ENCODE measurements around the gene OTOGL. TPM values are rescaled to one million over a fixed set of nuclear protein-coding genes. Genes with fewer than 3 reads are reported as not detected.
"Not testable (repeated sequence)": the region's sequence is repeated elsewhere in the genome, so short reads cannot be mapped to it uniquely, and the experiment has no call there.

OTOGL gene
- total RNA-seq, 1 donor from 2014 or later: 0.27 TPM

- no peak for DNase-seq
- intact Hi-C loops (cut with micrococcal nuclease): no loop called here
- ATAC-seq: no peak
Measured at GRCh38 chr12:80120994-80121393, 21.7 kb downstream of the OTOGL start.

GRCh38 chr12:80121661-80122060, 22.3 kb downstream of the OTOGL start:
- intact Hi-C loops (cut with micrococcal nuclease): no loop called here
- DNase-seq (no peak), ATAC-seq (no peak)

GRCh38 chr12:80129895-80130530, 30.7 kb downstream of the OTOGL start:
- intact Hi-C loops (cut with micrococcal nuclease): no loop called here
- ATAC-seq (no peak), DNase-seq (no peak)

- intact Hi-C loops (cut with micrococcal nuclease): no loop called here
- ATAC-seq (no peak), DNase-seq (no peak)
Measured at GRCh38 chr12:80135624-80136023, 36.3 kb downstream of the OTOGL start.

- no peak for DNase-seq
- intact Hi-C loops (cut with micrococcal nuclease): no loop called here
- ATAC-seq: no peak
Measured at GRCh38 chr12:80140005-80140404, 40.7 kb downstream of the OTOGL start.

GRCh38 chr12:80142640-80143039, 43.3 kb downstream of the OTOGL start:
- ATAC-seq: no peak
- DNase-seq: no peak
- intact Hi-C loops (cut with micrococcal nuclease): no loop called here

- no peak for ATAC-seq
- no peak for DNase-seq
- intact Hi-C loops (cut with micrococcal nuclease): no loop called here
Measured at GRCh38 chr12:80143537-80143936, 44.2 kb downstream of the OTOGL start.

- ATAC-seq; intact Hi-C loops (cut with micrococcal nuclease); DNase-seq: not testable (repeated sequence)
Measured at GRCh38 chr12:80149547-80150313, 50.4 kb downstream of the OTOGL start.

GRCh38 chr12:80151131-80151530, 51.8 kb downstream of the OTOGL start:
- DNase-seq (no peak), ATAC-seq (no peak)
- intact Hi-C loops (cut with micrococcal nuclease): no loop called here

GRCh38 chr12:80154261-80154660, 54.9 kb downstream of the OTOGL start:
- intact Hi-C loops (cut with micrococcal nuclease): no loop called here
- DNase-seq: no peak
- ATAC-seq: no peak

GRCh38 chr12:80156306-80156705, 57.0 kb downstream of the OTOGL start:
- ATAC-seq (no peak), DNase-seq (no peak)
- intact Hi-C loops (cut with micrococcal nuclease): no loop called here

GRCh38 chr12:80157645-80158044, 58.3 kb downstream of the OTOGL start:
- DNase-seq: no peak
- intact Hi-C loops (cut with micrococcal nuclease): no loop called here
- no peak for ATAC-seq

GRCh38 chr12:80161612-80162011, 62.3 kb downstream of the OTOGL start:
- intact Hi-C loops (cut with micrococcal nuclease): no loop called here
- DNase-seq (no peak), ATAC-seq (no peak)

- no peak for DNase-seq
- intact Hi-C loops (cut with micrococcal nuclease): no loop called here
Measured at GRCh38 chr12:80162177-80162576, 62.8 kb downstream of the OTOGL start.

GRCh38 chr12:80165746-80166145, 66.4 kb downstream of the OTOGL start:
- no peak for DNase-seq
- intact Hi-C loops (cut with micrococcal nuclease): no loop called here
- ATAC-seq: no peak

More at GRCh38 chr12:80162177-80162576, 62.8 kb downstream of the OTOGL start:
- no peak for ATAC-seq

- ATAC-seq (no peak), DNase-seq (no peak)
- intact Hi-C loops (cut with micrococcal nuclease): no loop called here
Measured at GRCh38 chr12:80166751-80167150, 67.4 kb downstream of the OTOGL start.

GRCh38 chr12:80168936-80169335, 69.6 kb downstream of the OTOGL start:
- intact Hi-C loops (cut with micrococcal nuclease): no loop called here
- ATAC-seq (no peak), DNase-seq (no peak)

GRCh38 chr12:80170915-80171314, 71.6 kb downstream of the OTOGL start:
- DNase-seq: no peak
- intact Hi-C loops (cut with micrococcal nuclease): no loop called here
- no peak for ATAC-seq

- ATAC-seq (no peak), DNase-seq (no peak)
- intact Hi-C loops (cut with micrococcal nuclease): no loop called here
Measured at GRCh38 chr12:80173083-80173864, 73.9 kb downstream of the OTOGL start.

- ATAC-seq (no peak), DNase-seq (no peak)
- intact Hi-C loops (cut with micrococcal nuclease): no loop called here
Measured at GRCh38 chr12:80175307-80175930, 76.1 kb downstream of the OTOGL start.
